HL-60 (cell line): ENCODE measurements around the gene ZC3H12D.
"Not testable (repeated sequence)": the region's sequence is repeated elsewhere in the genome, so short reads cannot be mapped to it uniquely, and the experiment has no call there.

ENCODE experiments used
- DNase-seq, 2 experiments: peaks; one replicate each; pipeline ENCODE4 v3.0.0-alpha.2; 2010 to 2020; ENCODE audit warnings: low read depth in 1 of 2, low spot score in 1 of 2
- H3K27ac ChIP-seq: fragments of 250-450 bp; sonication (Bioruptor Pico); replicated peaks from 2 replicates; pipeline ENCODE4 v1.5.1; 2020; ENCODE audit warnings: mild to moderate bottlenecking, moderate library complexity
- H3K27me3 ChIP-seq: fragments of 250-450 bp; sonication (Bioruptor Pico); 2 replicates; pipeline ENCODE4 v1.5.1; 2021; ENCODE audit warnings: mild to moderate bottlenecking, moderate library complexity; ENCODE audit not compliant: insufficient read depth, poor library complexity, severe bottlenecking
- H3K4me3 ChIP-seq: replicated peaks from 2 replicates; pipeline ENCODE4 v1.5.1; 2011; ENCODE audit warnings: mild to moderate bottlenecking, control low read depth, low read length; ENCODE audit not compliant: insufficient read depth
- GABPA ChIP-seq: IDR thresholded peaks from 2 replicates; pipeline ENCODE4 v1.6.1; 2012; ENCODE audit warnings: low read depth
- POLR2AphosphoS5 ChIP-seq: IDR thresholded peaks from 2 replicates; pipeline ENCODE4 v1.6.1; 2012; ENCODE audit warnings: low read depth
- SPI1 ChIP-seq: IDR thresholded peaks from 2 replicates; pipeline ENCODE4 v1.6.1; 2012; ENCODE audit warnings: low read depth, mild to moderate bottlenecking, borderline replicate concordance
- TF ChIP-seq, protein P1 (sequence below): IDR thresholded peaks from 2 replicates; pipeline ENCODE4 v1.6.1; 2012; ENCODE audit warnings: low read depth; ENCODE audit not compliant: insufficient replicate concordance
- TF ChIP-seq, protein P2 (sequence below): IDR thresholded peaks from one replicate; pipeline ENCODE4 v1.5.1; 2011; ENCODE audit warnings: low read length, control low read depth, inconsistent platforms; ENCODE audit not compliant: insufficient read depth

The ZC3H12D gene

DNA sequence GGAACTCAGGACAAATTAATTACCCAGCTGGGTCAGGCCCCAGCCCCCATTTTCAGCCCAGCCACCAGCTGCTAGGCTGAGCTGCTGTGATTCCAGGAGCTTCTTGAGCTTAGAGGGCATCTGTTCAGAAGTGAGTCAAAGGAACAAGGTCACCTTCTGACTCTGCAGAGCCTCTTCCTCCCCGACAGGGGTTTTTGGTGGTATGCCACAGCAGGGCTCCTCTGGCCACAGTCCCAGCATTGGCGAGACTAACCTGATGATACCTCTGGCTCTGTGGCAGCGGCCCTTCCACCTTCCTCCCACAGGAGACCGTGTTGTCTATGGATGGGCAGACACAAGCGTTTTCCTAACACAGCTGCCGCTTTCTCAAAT is 39.7 kb downstream of the ZC3H12D start:
- TF ChIP-seq POLR2AphosphoS5 (no peak), SPI1 (no peak), GABPA (no peak)
- TF ChIP-seq, protein P1, sequence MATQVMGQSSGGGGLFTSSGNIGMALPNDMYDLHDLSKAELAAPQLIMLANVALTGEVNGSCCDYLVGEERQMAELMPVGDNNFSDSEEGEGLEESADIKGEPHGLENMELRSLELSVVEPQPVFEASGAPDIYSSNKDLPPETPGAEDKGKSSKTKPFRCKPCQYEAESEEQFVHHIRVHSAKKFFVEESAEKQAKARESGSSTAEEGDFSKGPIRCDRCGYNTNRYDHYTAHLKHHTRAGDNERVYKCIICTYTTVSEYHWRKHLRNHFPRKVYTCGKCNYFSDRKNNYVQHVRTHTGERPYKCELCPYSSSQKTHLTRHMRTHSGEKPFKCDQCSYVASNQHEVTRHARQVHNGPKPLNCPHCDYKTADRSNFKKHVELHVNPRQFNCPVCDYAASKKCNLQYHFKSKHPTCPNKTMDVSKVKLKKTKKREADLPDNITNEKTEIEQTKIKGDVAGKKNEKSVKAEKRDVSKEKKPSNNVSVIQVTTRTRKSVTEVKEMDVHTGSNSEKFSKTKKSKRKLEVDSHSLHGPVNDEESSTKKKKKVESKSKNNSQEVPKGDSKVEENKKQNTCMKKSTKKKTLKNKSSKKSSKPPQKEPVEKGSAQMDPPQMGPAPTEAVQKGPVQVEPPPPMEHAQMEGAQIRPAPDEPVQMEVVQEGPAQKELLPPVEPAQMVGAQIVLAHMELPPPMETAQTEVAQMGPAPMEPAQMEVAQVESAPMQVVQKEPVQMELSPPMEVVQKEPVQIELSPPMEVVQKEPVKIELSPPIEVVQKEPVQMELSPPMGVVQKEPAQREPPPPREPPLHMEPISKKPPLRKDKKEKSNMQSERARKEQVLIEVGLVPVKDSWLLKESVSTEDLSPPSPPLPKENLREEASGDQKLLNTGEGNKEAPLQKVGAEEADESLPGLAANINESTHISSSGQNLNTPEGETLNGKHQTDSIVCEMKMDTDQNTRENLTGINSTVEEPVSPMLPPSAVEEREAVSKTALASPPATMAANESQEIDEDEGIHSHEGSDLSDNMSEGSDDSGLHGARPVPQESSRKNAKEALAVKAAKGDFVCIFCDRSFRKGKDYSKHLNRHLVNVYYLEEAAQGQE: no peak
- TF ChIP-seq, protein P2, sequence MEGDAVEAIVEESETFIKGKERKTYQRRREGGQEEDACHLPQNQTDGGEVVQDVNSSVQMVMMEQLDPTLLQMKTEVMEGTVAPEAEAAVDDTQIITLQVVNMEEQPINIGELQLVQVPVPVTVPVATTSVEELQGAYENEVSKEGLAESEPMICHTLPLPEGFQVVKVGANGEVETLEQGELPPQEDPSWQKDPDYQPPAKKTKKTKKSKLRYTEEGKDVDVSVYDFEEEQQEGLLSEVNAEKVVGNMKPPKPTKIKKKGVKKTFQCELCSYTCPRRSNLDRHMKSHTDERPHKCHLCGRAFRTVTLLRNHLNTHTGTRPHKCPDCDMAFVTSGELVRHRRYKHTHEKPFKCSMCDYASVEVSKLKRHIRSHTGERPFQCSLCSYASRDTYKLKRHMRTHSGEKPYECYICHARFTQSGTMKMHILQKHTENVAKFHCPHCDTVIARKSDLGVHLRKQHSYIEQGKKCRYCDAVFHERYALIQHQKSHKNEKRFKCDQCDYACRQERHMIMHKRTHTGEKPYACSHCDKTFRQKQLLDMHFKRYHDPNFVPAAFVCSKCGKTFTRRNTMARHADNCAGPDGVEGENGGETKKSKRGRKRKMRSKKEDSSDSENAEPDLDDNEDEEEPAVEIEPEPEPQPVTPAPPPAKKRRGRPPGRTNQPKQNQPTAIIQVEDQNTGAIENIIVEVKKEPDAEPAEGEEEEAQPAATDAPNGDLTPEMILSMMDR: no peak
- H3K27me3 ChIP-seq: no peaks in the 10 kb centered on the region
- no peak overlapping the region for H3K4me3 ChIP-seq
- no peak for DNase-seq
- H3K27ac ChIP-seq: no peak overlapping the region

DNA sequence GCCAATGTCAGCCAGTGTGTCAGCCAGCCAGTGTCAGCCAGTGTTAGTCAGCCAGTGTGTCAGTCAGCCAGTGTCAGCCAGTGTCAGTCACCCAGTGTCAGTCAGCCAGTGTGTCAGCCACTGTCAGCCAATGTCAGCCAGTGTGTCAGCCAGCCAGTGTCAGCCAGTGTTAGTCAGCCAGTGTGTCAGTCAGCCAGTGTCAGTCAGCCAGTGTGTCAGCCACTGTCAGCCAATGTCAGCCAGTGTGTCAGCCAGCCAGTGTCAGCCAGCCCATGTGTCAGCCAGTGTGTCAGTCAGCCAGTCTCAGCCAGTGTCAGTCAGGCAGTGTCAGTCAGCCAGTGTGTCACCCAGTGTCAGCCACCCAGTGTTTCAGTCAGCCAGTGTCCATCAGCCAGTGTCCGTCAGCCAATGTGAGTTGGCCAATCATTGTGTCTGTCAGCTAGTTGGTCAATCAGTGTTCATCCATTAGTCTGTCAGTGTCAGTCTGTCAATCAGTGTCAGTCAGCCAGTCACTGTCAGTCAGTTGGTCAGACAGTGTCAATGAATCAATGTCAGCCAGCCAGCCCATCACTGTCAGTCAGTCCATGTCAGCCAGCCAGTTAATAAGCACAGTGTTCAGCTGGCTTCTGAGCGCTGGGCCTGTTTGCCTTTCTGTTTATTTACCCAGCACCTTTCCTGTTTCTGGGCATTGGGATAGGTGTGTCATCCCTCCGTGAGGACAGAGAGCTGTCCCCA is 40.3 kb downstream of the ZC3H12D start:
- not testable (repeated sequence) for H3K27me3 ChIP-seq, H3K4me3 ChIP-seq, DNase-seq, H3K27ac ChIP-seq

DNA sequence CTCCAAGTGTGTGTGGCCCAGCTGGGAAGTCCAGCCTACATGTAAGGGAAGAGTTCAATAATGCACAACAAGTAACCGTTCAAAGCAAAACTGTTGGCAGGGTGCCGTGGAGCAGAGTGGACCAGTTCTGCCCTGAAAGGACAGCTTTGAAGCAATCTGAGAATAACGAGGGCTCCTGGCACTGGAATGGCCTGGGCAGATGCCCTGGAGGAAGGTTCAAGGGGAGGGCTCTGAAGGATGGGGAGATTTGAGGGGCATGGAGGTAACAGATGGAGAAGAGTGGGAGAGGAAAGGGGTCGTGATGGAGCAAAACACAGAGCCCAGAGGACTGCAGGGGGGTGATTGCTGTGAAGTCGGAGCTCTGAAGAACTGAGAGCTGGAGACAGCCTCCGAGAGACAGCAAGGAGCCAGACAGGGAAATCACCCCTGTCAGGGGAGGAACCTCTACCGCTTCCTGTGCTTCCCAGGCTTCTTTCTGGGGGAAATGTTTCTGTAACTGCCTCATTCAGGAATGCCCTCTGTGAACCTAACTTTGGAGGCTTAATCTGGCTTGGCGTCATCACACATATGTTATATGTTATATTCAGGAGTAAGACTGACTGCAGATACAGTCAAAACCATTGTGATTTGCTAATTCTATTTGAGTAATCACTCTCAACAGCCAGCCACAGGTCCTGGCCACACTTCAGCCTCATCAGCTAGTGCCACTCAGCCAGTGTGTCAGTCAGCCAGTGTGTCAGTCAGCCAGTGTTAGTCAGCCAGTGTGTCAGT is 41.2 kb downstream of the ZC3H12D start:
- DNase-seq: no peak
- no peaks in the 10 kb centered on the region for H3K27me3 ChIP-seq
- H3K4me3 ChIP-seq: no peak overlapping the region
- H3K27ac ChIP-seq: no peak overlapping the region
- TF ChIP-seq POLR2AphosphoS5 (no peak), SPI1 (no peak), GABPA (no peak)
- TF ChIP-seq, protein P2: no peak
- TF ChIP-seq, protein P1: no peak

DNA sequence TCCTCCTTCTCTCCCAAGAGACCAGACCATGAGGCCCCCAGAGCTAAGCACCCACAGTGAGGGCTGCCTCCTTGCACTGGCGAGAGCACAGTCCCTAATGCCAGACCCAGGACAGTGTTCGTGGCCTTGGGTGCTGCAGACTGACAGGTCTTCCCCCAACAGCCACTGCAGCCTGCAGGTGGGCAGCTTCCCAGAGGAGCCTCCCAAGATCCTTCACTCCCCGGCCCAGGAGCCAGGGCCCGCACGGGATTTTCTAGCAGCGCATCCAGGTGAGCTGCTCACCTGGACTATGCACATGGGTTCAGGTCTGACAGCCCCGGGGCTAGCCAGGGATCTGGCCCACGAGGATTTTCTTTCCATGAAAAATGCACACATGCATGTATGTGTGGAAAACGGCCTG is 43.1 kb downstream of the ZC3H12D start:
- H3K4me3 ChIP-seq: no peak overlapping the region
- no peak for DNase-seq
- H3K27ac ChIP-seq: no peak overlapping the region
- H3K27me3 ChIP-seq: no peaks in the 10 kb centered on the region
- TF ChIP-seq POLR2AphosphoS5 (no peak), GABPA (no peak), SPI1 (no peak)
- TF ChIP-seq, protein P2: no peak
- TF ChIP-seq, protein P1: no peak
